ENCODE measurements around the gene COL6A2. TPM values are rescaled to one million over a fixed set of nuclear protein-coding genes. Genes with fewer than 3 reads are reported as not detected.

COL6A2 gene
- total RNA-seq, 1 donor from 2014 or later = 378 TPM

DNA sequence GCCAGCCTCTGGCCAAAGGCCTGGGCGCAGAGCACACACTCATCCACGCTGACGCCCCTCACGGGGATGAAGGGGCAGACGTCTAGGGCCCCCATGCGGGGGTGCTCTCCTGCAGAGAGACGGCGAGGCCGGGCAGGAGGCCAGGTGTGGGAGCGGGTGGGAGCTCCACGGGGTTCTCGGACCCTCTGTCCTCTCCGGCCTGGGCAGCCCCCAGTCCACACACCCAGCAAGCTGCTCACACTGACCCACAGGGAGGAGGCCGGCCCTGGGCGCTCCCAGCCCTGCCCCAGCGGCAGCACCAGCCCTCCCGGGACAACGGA is 55.0 kb downstream of the COL6A2 start:
- Mint-ChIP-seq H3K9me3 (ENCODE audit: unreplicated experiment) (no peaks in the 10 kb centered on the region), H3K4me3 (ENCODE audit: unreplicated experiment) (no peak overlapping the region), H3K27me3 (ENCODE audit: unreplicated experiment) (no peaks in the 10 kb centered on the region), H3K4me1 (ENCODE audit: unreplicated experiment) (no peaks in the 10 kb centered on the region), H3K27ac (ENCODE audit: unreplicated experiment) (no peak overlapping the region), H3K36me3 (ENCODE audit: low read depth, unreplicated experiment) (peaks cover 9% of the 10 kb centered on the region)
- TF ChIP-seq, protein P1, sequence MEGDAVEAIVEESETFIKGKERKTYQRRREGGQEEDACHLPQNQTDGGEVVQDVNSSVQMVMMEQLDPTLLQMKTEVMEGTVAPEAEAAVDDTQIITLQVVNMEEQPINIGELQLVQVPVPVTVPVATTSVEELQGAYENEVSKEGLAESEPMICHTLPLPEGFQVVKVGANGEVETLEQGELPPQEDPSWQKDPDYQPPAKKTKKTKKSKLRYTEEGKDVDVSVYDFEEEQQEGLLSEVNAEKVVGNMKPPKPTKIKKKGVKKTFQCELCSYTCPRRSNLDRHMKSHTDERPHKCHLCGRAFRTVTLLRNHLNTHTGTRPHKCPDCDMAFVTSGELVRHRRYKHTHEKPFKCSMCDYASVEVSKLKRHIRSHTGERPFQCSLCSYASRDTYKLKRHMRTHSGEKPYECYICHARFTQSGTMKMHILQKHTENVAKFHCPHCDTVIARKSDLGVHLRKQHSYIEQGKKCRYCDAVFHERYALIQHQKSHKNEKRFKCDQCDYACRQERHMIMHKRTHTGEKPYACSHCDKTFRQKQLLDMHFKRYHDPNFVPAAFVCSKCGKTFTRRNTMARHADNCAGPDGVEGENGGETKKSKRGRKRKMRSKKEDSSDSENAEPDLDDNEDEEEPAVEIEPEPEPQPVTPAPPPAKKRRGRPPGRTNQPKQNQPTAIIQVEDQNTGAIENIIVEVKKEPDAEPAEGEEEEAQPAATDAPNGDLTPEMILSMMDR (IDR thresholded peaks at IDR 0.05; ENCODE audit: unreplicated experiment) = no peak
- DNase-seq (ENCODE audit: low spot score) = no peak

DNA sequence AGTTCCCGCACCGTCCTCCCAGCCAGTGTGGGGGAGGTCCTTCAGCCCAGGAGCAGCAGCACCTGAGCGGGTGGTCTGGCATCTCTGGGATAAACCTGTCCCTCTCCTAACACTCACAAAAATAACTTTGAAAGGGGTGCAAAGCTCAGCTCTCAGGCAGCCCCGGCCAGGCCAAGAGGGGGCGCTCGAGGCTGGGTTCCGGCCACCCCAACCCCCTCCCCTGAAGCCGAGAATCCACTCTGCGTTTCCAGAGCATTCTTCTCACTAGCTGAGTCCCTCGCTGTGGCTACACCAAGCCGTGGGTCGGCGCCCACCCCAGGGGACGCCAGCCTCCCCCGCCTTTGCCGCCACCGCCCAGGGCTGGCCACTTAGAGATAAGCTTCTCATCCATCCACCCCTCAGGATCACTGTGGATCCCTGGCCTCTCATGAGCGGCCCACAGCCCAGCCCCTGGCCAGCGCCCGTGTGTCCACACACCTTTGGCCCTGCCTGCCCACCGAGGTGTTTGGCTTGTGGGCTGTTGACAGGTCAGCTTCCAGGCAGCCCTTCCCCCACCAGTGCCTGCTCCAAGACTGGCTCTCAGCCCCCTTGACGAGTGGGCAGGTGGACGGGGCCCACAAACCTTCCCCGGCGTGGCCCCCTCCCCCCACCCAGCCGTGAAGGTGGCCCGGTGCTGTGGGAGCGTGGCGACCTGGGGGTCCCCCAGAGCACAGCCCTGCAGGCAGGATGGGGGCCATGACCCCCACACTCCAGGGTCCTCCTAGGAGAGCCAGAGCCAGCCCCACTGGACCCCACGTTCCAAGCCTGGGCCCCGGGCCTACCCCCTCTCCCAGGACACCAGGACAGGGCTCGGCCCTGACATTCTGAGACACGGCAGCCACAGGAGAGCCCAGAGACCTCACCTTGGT is 55.6 kb downstream of the COL6A2 start:
- peak; percentile 79 for DNase-seq (ENCODE audit: low spot score)
- no peak overlapping the region for H3K27ac Mint-ChIP-seq (ENCODE audit: unreplicated experiment)
- TF ChIP-seq, protein P1 (IDR thresholded peaks at IDR 0.05; ENCODE audit: unreplicated experiment) = peak; percentile 70
- H3K27me3 Mint-ChIP-seq (ENCODE audit: unreplicated experiment) = peaks cover 2% of the 10 kb centered on the region
- H3K4me3 Mint-ChIP-seq (ENCODE audit: unreplicated experiment) = no peak overlapping the region
- H3K36me3 Mint-ChIP-seq (ENCODE audit: low read depth, unreplicated experiment) = peaks cover 9% of the 10 kb centered on the region
- no peaks in the 10 kb centered on the region for H3K9me3 Mint-ChIP-seq (ENCODE audit: unreplicated experiment)
- H3K4me1 Mint-ChIP-seq (ENCODE audit: unreplicated experiment) = no peaks in the 10 kb centered on the region

DNA sequence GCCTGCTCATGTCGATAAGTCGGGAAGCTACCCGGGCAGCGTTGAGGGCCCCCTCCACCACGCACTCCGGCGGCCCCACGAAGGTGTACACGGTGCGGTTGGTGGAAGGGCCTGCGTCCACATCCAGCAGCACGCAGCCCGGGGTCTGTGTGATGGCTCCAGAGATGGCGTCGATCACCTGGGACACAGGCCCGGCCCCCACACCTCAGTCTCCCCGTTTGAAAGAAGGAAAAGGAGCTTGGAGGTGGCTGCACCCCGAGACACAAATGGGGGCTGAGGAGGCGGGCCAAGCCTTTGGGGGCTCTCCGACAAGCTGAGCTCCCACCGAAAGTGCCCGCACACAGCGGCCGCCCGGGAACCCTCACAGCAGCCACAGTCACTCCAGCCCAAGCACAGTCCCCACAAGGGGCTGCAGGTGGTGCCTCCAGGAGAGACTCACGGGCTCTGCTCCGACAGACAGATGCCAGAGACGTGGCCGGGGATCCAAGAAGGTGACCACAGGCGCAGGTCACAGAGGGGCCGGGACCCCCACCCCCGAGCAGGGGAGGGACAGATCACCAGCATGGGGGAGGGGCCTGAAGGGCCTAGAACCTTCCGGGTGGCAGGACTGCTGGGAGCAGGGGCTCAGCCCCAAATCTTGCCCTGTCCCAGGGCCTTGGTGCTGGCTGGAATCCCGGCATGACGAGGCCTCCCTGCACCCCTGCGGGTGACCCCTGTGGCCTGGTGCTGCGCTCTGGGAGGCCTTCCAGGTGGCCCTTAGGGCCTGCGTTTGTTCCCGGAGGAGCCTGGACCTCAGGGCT is 56.4 kb downstream of the COL6A2 start:
- H3K27ac Mint-ChIP-seq (ENCODE audit: unreplicated experiment) = no peak overlapping the region
- no peaks in the 10 kb centered on the region for H3K9me3 Mint-ChIP-seq (ENCODE audit: unreplicated experiment)
- peaks cover 5% of the 10 kb centered on the region for H3K27me3 Mint-ChIP-seq (ENCODE audit: unreplicated experiment)
- no peak overlapping the region for H3K4me3 Mint-ChIP-seq (ENCODE audit: unreplicated experiment)
- TF ChIP-seq, protein P1 (IDR thresholded peaks at IDR 0.05; ENCODE audit: unreplicated experiment) = no peak
- H3K4me1 Mint-ChIP-seq (ENCODE audit: unreplicated experiment) = no peaks in the 10 kb centered on the region
- DNase-seq (ENCODE audit: low spot score) = no peak
- peaks cover 5% of the 10 kb centered on the region for H3K36me3 Mint-ChIP-seq (ENCODE audit: low read depth, unreplicated experiment)

DNA sequence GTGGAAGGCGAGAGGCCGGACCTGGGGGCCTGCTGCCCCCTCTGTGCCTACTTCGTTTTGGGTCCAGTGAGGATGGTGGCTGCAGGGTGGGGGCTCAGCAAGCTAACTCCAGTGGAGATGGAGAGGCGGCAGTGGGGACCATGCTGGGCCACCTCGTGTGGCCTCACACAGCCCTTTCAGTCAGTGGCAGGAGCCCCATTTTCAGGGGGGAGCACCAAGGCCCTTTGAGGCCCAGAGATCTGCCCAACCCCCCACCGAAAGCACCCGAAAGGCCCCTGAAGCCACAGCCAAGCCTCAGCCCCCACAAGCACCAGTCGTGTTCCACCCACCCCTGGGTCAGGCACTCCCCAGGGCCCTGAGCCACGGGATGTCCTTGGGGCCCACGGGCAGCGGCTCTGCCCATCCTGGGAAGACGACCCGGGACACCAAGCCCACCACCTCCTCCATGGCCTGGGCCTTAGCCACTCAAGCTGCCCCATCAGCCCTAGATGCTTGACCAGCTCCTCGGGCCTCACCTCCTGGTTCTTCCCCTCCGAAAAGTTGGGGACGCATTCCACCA is 57.1 kb downstream of the COL6A2 start:
- Mint-ChIP-seq H3K27me3 (ENCODE audit: unreplicated experiment) (peaks cover 6% of the 10 kb centered on the region), H3K4me3 (ENCODE audit: unreplicated experiment) (no peak overlapping the region), H3K4me1 (ENCODE audit: unreplicated experiment) (no peaks in the 10 kb centered on the region), H3K27ac (ENCODE audit: unreplicated experiment) (no peak overlapping the region), H3K36me3 (ENCODE audit: low read depth, unreplicated experiment) (peaks cover 4% of the 10 kb centered on the region), H3K9me3 (ENCODE audit: unreplicated experiment) (no peaks in the 10 kb centered on the region)
- DNase-seq (ENCODE audit: low spot score) = no peak
- TF ChIP-seq, protein P1 (IDR thresholded peaks at IDR 0.05; ENCODE audit: unreplicated experiment) = no peak
